ENCODE measurements around the gene PIGM.
A peak's percentile ranks its signal among the peaks of the same experiment; 100 is the strongest.

Gene PIGM

GRCh38 chr1:160007577-160008200 lies 24.1 kb downstream of the PIGM start:
- no peak overlapping the region for H3K4me3 ChIP-seq (ENCODE audit: low read length in 2 of 2)
- DNase-seq (ENCODE audit: low spot score) = peak; percentile 66
- H3K9me3 ChIP-seq (replicated peaks in 1 of 2; ENCODE audit: control insufficient read depth in 2 of 2, insufficient read depth in 1 of 2, low read depth in 1 of 2, low read length in 2 of 2) = no peaks in the 10 kb centered on the region
- H3K4ac ChIP-seq (ENCODE audit: low read length) = no peak overlapping the region
- no peak overlapping the region for H2BK12ac ChIP-seq (ENCODE audit: low read length)
- no peak overlapping the region for H3K23ac ChIP-seq (ENCODE audit: low read depth, low read length, poor library complexity)
- H3K27me3 ChIP-seq (ENCODE audit: control insufficient read depth in 3 of 3, insufficient read depth in 3 of 3, low read depth in 1 of 3, low read length in 3 of 3) = peaks cover 0 to 52% (median 0%) of the 10 kb centered on the region in 3 experiments
- no CpG with 5 or more reads among the region's 3 CpGs for WGBS, 2 donors (ENCODE audit: extremely low coverage in 2 of 2, insufficient read length in 2 of 2, insufficient replicate concordance in 1 of 2)
- no peak overlapping the region for H2BK5ac ChIP-seq (ENCODE audit: low read length)
- no peak overlapping the region for H4K8ac ChIP-seq (ENCODE audit: low read depth, low read length)
- no peak overlapping the region for H4K91ac ChIP-seq (ENCODE audit: low read depth, low read length, poor library complexity)
- no peaks in the 10 kb centered on the region for H3K36me3 ChIP-seq (replicated peaks in 1 of 2; ENCODE audit: control insufficient read depth in 2 of 2, insufficient read depth in 2 of 2, low read length in 2 of 2)
- H2BK15ac ChIP-seq (ENCODE audit: low read length) = no peak overlapping the region
- H3K27ac ChIP-seq (replicated peaks; ENCODE audit: low read length) = no peak overlapping the region
- H3K79me1 ChIP-seq (ENCODE audit: low read depth, low read length) = no peaks in the 10 kb centered on the region
- no peak overlapping the region for H3K18ac ChIP-seq (ENCODE audit: low read length)
- no peak overlapping the region for H3K4me2 ChIP-seq (ENCODE audit: insufficient read depth, low read length, poor library complexity, severe bottlenecking)
- H2AFZ ChIP-seq (ENCODE audit: low read length) = no peak overlapping the region
- no peaks in the 10 kb centered on the region for H3K4me1 ChIP-seq (ENCODE audit: control insufficient read depth in 2 of 2, insufficient read depth in 1 of 2, low read depth in 1 of 2, low read length in 2 of 2)
- no peak overlapping the region for H3K9ac ChIP-seq (ENCODE audit: low read depth, low read length, poor library complexity)
- H2AK5ac ChIP-seq (ENCODE audit: low read depth, low read length) = no peak overlapping the region
- H3K14ac ChIP-seq (ENCODE audit: low read length) = no peak overlapping the region
- no peak overlapping the region for H2BK120ac ChIP-seq (ENCODE audit: low read depth, low read length)

GRCh38 chr1:160006312-160006940 lies 25.4 kb downstream of the PIGM start:
- Histone ChIP-seq H3K14ac (ENCODE audit: low read length) (no peak overlapping the region), H2BK15ac (ENCODE audit: low read length) (no peak overlapping the region), H4K91ac (ENCODE audit: low read depth, low read length, poor library complexity) (no peak overlapping the region), H3K79me1 (ENCODE audit: low read depth, low read length) (no peaks in the 10 kb centered on the region), H3K23ac (ENCODE audit: low read depth, low read length, poor library complexity) (no peak overlapping the region), H3K9me3 (replicated peaks in 1 of 2; ENCODE audit: control insufficient read depth in 2 of 2, insufficient read depth in 1 of 2, low read depth in 1 of 2, low read length in 2 of 2) (no peaks in the 10 kb centered on the region), H2AFZ (ENCODE audit: low read length) (no peak overlapping the region), H2BK12ac (ENCODE audit: low read length) (no peak overlapping the region), H3K4me1 (ENCODE audit: control insufficient read depth in 2 of 2, insufficient read depth in 1 of 2, low read depth in 1 of 2, low read length in 2 of 2) (no peaks in the 10 kb centered on the region), H3K9ac (ENCODE audit: low read depth, low read length, poor library complexity) (no peak overlapping the region), H3K4ac (ENCODE audit: low read length) (no peak overlapping the region), H3K36me3 (replicated peaks in 1 of 2; ENCODE audit: control insufficient read depth in 2 of 2, insufficient read depth in 2 of 2, low read length in 2 of 2) (no peaks in the 10 kb centered on the region), H3K18ac (ENCODE audit: low read length) (no peak overlapping the region), H3K27me3 (ENCODE audit: control insufficient read depth in 3 of 3, insufficient read depth in 3 of 3, low read depth in 1 of 3, low read length in 3 of 3) (peaks cover 0 to 50% (median 0%) of the 10 kb centered on the region in 3 experiments), H3K27ac (replicated peaks; ENCODE audit: low read length) (no peak overlapping the region), H3K4me3 (ENCODE audit: low read length in 2 of 2) (no peak overlapping the region), H2AK5ac (ENCODE audit: low read depth, low read length) (no peak overlapping the region), H2BK120ac (ENCODE audit: low read depth, low read length) (no peak overlapping the region), H2BK5ac (ENCODE audit: low read length) (no peak overlapping the region), H3K4me2 (ENCODE audit: insufficient read depth, low read length, poor library complexity, severe bottlenecking) (no peak overlapping the region), H4K8ac (ENCODE audit: low read depth, low read length) (no peak overlapping the region)
- no CpG with 5 or more reads among the region's 5 CpGs for WGBS, 2 donors (ENCODE audit: extremely low coverage in 2 of 2, insufficient read length in 2 of 2, insufficient replicate concordance in 1 of 2)
- DNase-seq (ENCODE audit: low spot score) = peak; percentile 62

GRCh38 chr1:160005070-160005469 lies 26.7 kb downstream of the PIGM start:
- no CpG with 5 or more reads among the region's 4 CpGs for WGBS, 2 donors (ENCODE audit: extremely low coverage in 2 of 2, insufficient read length in 2 of 2, insufficient replicate concordance in 1 of 2)
- Histone ChIP-seq H2BK15ac (ENCODE audit: low read length) (no peak overlapping the region), H3K36me3 (replicated peaks in 1 of 2; ENCODE audit: control insufficient read depth in 2 of 2, insufficient read depth in 2 of 2, low read length in 2 of 2) (no peaks in the 10 kb centered on the region), H2BK5ac (ENCODE audit: low read length) (no peak overlapping the region), H3K4me2 (ENCODE audit: insufficient read depth, low read length, poor library complexity, severe bottlenecking) (no peak overlapping the region), H2AFZ (ENCODE audit: low read length) (no peak overlapping the region), H3K18ac (ENCODE audit: low read length) (no peak overlapping the region), H3K27me3 (ENCODE audit: control insufficient read depth in 3 of 3, insufficient read depth in 3 of 3, low read depth in 1 of 3, low read length in 3 of 3) (peaks cover 0 to 46% (median 2%) of the 10 kb centered on the region in 3 experiments), H3K79me1 (ENCODE audit: low read depth, low read length) (no peaks in the 10 kb centered on the region), H2BK12ac (ENCODE audit: low read length) (no peak overlapping the region), H3K27ac (replicated peaks; ENCODE audit: low read length) (no peak overlapping the region), H3K4me3 (ENCODE audit: low read length in 2 of 2) (no peak overlapping the region), H4K91ac (ENCODE audit: low read depth, low read length, poor library complexity) (no peak overlapping the region), H3K4ac (ENCODE audit: low read length) (no peak overlapping the region), H2AK5ac (ENCODE audit: low read depth, low read length) (no peak overlapping the region), H3K9me3 (replicated peaks in 1 of 2; ENCODE audit: control insufficient read depth in 2 of 2, insufficient read depth in 1 of 2, low read depth in 1 of 2, low read length in 2 of 2) (no peaks in the 10 kb centered on the region), H2BK120ac (ENCODE audit: low read depth, low read length) (no peak overlapping the region), H3K4me1 (ENCODE audit: control insufficient read depth in 2 of 2, insufficient read depth in 1 of 2, low read depth in 1 of 2, low read length in 2 of 2) (no peaks in the 10 kb centered on the region), H3K14ac (ENCODE audit: low read length) (no peak overlapping the region), H3K9ac (ENCODE audit: low read depth, low read length, poor library complexity) (no peak overlapping the region), H3K23ac (ENCODE audit: low read depth, low read length, poor library complexity) (peak overlapping the region; percentile 1), H4K8ac (ENCODE audit: low read depth, low read length) (no peak overlapping the region)
- no peak for DNase-seq (ENCODE audit: low spot score)

GRCh38 chr1:160004425-160004824 lies 27.4 kb downstream of the PIGM start:
- Histone ChIP-seq H4K91ac (ENCODE audit: low read depth, low read length, poor library complexity) (no peak overlapping the region), H3K79me1 (ENCODE audit: low read depth, low read length) (no peaks in the 10 kb centered on the region), H3K27me3 (ENCODE audit: control insufficient read depth in 3 of 3, insufficient read depth in 3 of 3, low read depth in 1 of 3, low read length in 3 of 3) (peaks cover 0 to 42% (median 2%) of the 10 kb centered on the region in 3 experiments), H2AFZ (ENCODE audit: low read length) (no peak overlapping the region), H3K9ac (ENCODE audit: low read depth, low read length, poor library complexity) (no peak overlapping the region), H2BK12ac (ENCODE audit: low read length) (no peak overlapping the region), H4K8ac (ENCODE audit: low read depth, low read length) (no peak overlapping the region), H2BK15ac (ENCODE audit: low read length) (no peak overlapping the region), H3K4me1 (ENCODE audit: control insufficient read depth in 2 of 2, insufficient read depth in 1 of 2, low read depth in 1 of 2, low read length in 2 of 2) (no peaks in the 10 kb centered on the region), H2AK5ac (ENCODE audit: low read depth, low read length) (no peak overlapping the region), H3K27ac (replicated peaks; ENCODE audit: low read length) (no peak overlapping the region), H2BK120ac (ENCODE audit: low read depth, low read length) (no peak overlapping the region), H3K4me2 (ENCODE audit: insufficient read depth, low read length, poor library complexity, severe bottlenecking) (no peak overlapping the region), H3K23ac (ENCODE audit: low read depth, low read length, poor library complexity) (peak overlapping the region; percentile 1), H3K36me3 (replicated peaks in 1 of 2; ENCODE audit: control insufficient read depth in 2 of 2, insufficient read depth in 2 of 2, low read length in 2 of 2) (no peaks in the 10 kb centered on the region), H3K14ac (ENCODE audit: low read length) (no peak overlapping the region), H3K4ac (ENCODE audit: low read length) (no peak overlapping the region), H3K18ac (ENCODE audit: low read length) (no peak overlapping the region), H2BK5ac (ENCODE audit: low read length) (no peak overlapping the region), H3K9me3 (replicated peaks in 1 of 2; ENCODE audit: control insufficient read depth in 2 of 2, insufficient read depth in 1 of 2, low read depth in 1 of 2, low read length in 2 of 2) (no peaks in the 10 kb centered on the region), H3K4me3 (ENCODE audit: low read length in 2 of 2) (no peak overlapping the region)
- no peak for DNase-seq (ENCODE audit: low spot score)
- no CpG with 5 or more reads among the region's 2 CpGs for WGBS, 2 donors (ENCODE audit: extremely low coverage in 2 of 2, insufficient read length in 2 of 2, insufficient replicate concordance in 1 of 2)
